Prostate gland (tissue), 2 donors: ENCODE measurements around the gene KRTAP6-1. TPM values are rescaled to one million over a fixed set of nuclear protein-coding genes. Genes with fewer than 3 reads are reported as not detected.

Experiments used
- DNase-seq: peaks from one replicate; pipeline ENCODE4 v3.0.0-alpha.2; 2019; ENCODE audit warnings: low spot score
- H3K27ac ChIP-seq, 2 donors: fragments of 200-600 bp; sonication (generic); 2 replicates each; pipeline ENCODE4 v1.5.1; 2017 to 2019
- H3K27me3 ChIP-seq: fragments of 200-600 bp; sonication (generic); replicated peaks from 2 replicates; pipeline ENCODE4 v1.5.1; 2019; ENCODE audit not compliant: insufficient read depth
- H3K36me3 ChIP-seq, 2 donors: fragments of 200-600 bp; sonication (generic); 1 replicate in 1 of 2; 2 replicates in 1 of 2; pipeline versions ENCODE4 v1.5.1 to v1.8.1; 2017 to 2019
- H3K4me1 ChIP-seq: fragments of 200-600 bp; sonication (generic); replicated peaks from 2 replicates; pipeline ENCODE4 v1.5.1; 2019
- H3K4me3 ChIP-seq, 2 donors: fragments of 200-600 bp; sonication (generic); 2 replicates each; pipeline ENCODE4 v1.5.1; 2017 to 2019
- H3K9me3 ChIP-seq: fragments of 200-600 bp; sonication (generic); 2 replicates; pipeline ENCODE4 v1.5.1; 2017
- CTCF ChIP-seq, 4 experiments: fragments of 200-600 bp in 2 of 4; fragments of 450-650 bp in 2 of 4; sonication (generic) in 2 of 4; IDR thresholded peaks; 1 replicate in 3 of 4; 2 replicates in 1 of 4; pipeline ENCODE4 v1.5.1; 2016 to 2019; ENCODE audit warnings: antibody characterized with exemption in 4 of 4, mild to moderate bottlenecking in 2 of 4, moderate library complexity in 2 of 4
- POLR2A ChIP-seq: fragments of 450-650 bp; IDR thresholded peaks from one replicate; pipeline ENCODE4 v1.6.1; 2016; ENCODE audit warnings: antibody characterized with exemption, mild to moderate bottlenecking
- POLR2AphosphoS5 ChIP-seq: sonication (generic); formaldehyde crosslinking; IDR thresholded peaks from one replicate; pipeline ENCODE4 v1.6.1; 2017; ENCODE audit warnings: antibody characterized with exemption
- WGBS: methylation state at CpG from one replicate; pipeline ENCODE4 v1.1.5; 2018; 5-methylcytosine and 5-hydroxymethylcytosine counted together
- intact Hi-C: fragments of 100-400 bp; cut with DNase I; formaldehyde crosslinking; loops from one replicate; pipeline ENCODE4 v1.14.2; 2022
- total RNA-seq, 2 donors: library from RNA; depleted of rRNA; stranded (reverse); fragments of >200 nt; gene quantifications; one replicate each; pipeline ENCODE4 v1.1.0, GENCODE V29; 2016

KRTAP6-1 gene
- total RNA-seq, 2 donors from 2014 or later, result not detected

GRCh38 chr21:30582870-30583269, 30.9 kb downstream of the KRTAP6-1 start:
- no peak for TF ChIP-seq POLR2AphosphoS5
- no peak for TF ChIP-seq POLR2A
- no peak for TF ChIP-seq CTCF (IDR thresholded peaks at IDR 0.05)
- H3K27ac ChIP-seq, result no peak overlapping the region
- H3K9me3 ChIP-seq, result no peaks in the 10 kb centered on the region
- no peak overlapping the region for H3K4me3 ChIP-seq
- intact Hi-C loops, result no loop called here
- no peaks in the 10 kb centered on the region for H3K27me3 ChIP-seq
- 47% methylated on average over 1 of the region's 1 CpG for WGBS
- no peak for DNase-seq
- no peaks in the 10 kb centered on the region for H3K4me1 ChIP-seq
- H3K36me3 ChIP-seq, result no peaks in the 10 kb centered on the region

GRCh38 chr21:30580132-30580531, 33.6 kb downstream of the KRTAP6-1 start:
- Histone ChIP-seq H3K27ac (peak overlapping the region in 1 of 2 donors; percentile 39), H3K9me3 (no peaks in the 10 kb centered on the region), H3K36me3 (no peaks in the 10 kb centered on the region), H3K4me3 (no peak overlapping the region), H3K27me3 (no peaks in the 10 kb centered on the region), H3K4me1 (no peaks in the 10 kb centered on the region)
- 42% methylated on average over 3 of the region's 3 CpGs for WGBS
- intact Hi-C loops, result no loop called here
- peak; percentile 76 for TF ChIP-seq POLR2AphosphoS5
- TF ChIP-seq POLR2A, result no peak
- peak; percentile 81 for DNase-seq

GRCh38 chr21:30579346-30579745, 34.4 kb downstream of the KRTAP6-1 start:
- Histone ChIP-seq H3K27me3 (no peaks in the 10 kb centered on the region), H3K27ac (no peak overlapping the region), H3K4me1 (no peaks in the 10 kb centered on the region), H3K4me3 (no peak overlapping the region), H3K9me3 (no peaks in the 10 kb centered on the region), H3K36me3 (no peaks in the 10 kb centered on the region)
- 17% methylated on average over 1 of the region's 1 CpG for WGBS
- TF ChIP-seq POLR2AphosphoS5 (no peak), CTCF (IDR thresholded peaks at IDR 0.05) (no peak), POLR2A (no peak)
- intact Hi-C loops, result no loop called here
- no peak for DNase-seq

- Histone ChIP-seq H3K4me1 (no peaks in the 10 kb centered on the region), H3K4me3 (no peak overlapping the region), H3K36me3 (no peaks in the 10 kb centered on the region), H3K9me3 (no peaks in the 10 kb centered on the region), H3K27me3 (no peaks in the 10 kb centered on the region), H3K27ac (no peak overlapping the region)
- intact Hi-C loops, result no loop called here
- no peak for TF ChIP-seq POLR2AphosphoS5
- TF ChIP-seq CTCF (IDR thresholded peaks at IDR 0.05), result no peak
- TF ChIP-seq POLR2A, result no peak
- DNase-seq, result no peak
Observed at GRCh38 chr21:30577766-30578165, 36.0 kb downstream of the KRTAP6-1 start.

- intact Hi-C loops, result no loop called here
- Histone ChIP-seq H3K27me3 (no peaks in the 10 kb centered on the region), H3K36me3 (no peaks in the 10 kb centered on the region), H3K9me3 (no peaks in the 10 kb centered on the region), H3K4me3 (no peak overlapping the region), H3K27ac (no peak overlapping the region), H3K4me1 (no peaks in the 10 kb centered on the region)
- DNase-seq, result no peak
- no peak for TF ChIP-seq CTCF (IDR thresholded peaks at IDR 0.05)
- TF ChIP-seq POLR2A, result no peak
- TF ChIP-seq POLR2AphosphoS5, result no peak
Observed at GRCh38 chr21:30567617-30568016, 46.1 kb downstream of the KRTAP6-1 start.
